ENCODE results near the gene LENG8. TPM values are rescaled to one million over a fixed set of nuclear protein-coding genes. Genes with fewer than 3 reads are reported as not detected.
"Not testable (repeated sequence)": the region's sequence is repeated elsewhere in the genome, so short reads cannot be mapped to it uniquely, and the experiment has no call there.

LENG8 gene
- total RNA-seq, 1 donor from 2014 or later, result 48.5 TPM

DNA sequence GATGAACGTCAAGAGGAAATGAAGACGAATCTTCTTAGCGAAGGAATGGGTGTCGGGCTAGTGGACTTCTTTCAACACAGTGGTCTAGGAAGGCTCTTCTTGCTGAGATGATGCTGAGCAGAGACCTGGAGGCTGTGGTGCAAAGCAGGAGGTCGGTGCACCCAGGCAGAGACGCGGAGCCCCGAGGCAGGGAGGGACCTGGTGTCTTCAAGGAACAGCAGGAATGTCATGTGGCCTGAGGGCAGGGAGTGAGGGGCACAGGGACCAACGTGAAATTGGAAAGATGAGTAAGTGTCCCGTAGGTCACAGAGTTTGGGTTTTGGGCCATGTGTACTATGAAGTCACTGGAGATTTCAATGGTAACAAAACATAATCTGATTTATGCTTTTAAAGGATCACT is 35.5 kb downstream of the LENG8 start:
- DNase-seq, result no peak

DNA sequence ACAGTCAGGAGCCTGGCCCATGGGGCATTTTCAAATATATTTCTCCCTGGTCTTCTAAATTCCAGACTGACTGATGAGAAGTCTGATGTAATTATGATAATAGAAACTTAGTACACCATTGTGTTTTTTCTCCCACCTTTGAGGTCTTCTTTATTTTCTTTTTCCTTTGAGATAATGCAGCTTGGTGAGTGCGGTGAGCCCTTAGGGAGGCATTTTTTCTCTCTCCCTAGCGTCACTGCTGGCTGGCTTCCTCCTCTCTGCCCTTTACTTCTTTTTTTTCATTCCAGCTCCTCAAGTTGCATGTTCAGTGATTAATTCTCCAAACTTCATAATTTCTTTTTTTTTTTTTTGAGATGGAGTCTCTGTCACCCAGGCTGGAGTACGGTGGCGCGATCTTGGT is 36.9 kb downstream of the LENG8 start:
- DNase-seq, result no peak

DNA sequence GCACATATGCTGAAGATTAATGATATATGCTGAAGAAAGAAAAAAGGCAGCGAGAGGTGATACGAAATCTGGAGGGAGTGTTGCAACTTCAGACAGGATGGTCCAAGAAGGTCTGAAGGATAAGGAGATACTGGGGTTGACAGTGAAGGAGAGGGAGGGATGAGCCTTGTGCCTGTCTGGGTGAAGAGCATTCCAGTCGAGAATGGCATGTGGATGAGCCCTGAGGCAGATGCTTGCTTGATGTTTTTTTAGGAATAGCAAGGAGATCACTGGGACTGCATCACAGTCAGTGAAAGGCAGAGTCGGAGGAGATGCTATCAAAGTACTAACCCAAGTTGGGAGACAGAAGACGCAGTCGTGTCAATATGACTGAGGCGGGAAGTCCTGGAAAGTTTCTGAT is 40.3 kb downstream of the LENG8 start:
- no peak for DNase-seq

DNA sequence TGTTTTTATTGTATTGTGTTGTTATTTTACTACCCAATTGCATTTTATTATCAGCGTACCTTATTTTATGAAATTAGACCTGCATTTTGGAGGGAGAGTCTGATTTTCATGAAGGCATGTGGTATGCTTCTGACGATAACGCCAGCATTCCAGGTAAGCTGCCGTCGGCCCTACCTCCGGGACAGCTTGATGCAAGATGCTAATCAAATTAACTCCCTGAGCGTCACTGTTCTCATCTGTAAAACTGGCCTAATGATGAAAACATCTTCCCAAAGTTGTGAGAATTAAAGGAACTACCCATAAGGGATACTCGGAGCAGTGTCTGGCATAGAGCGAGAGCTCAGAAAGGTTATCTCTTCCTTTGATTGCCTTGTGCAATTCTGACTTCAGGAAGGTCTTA is 40.8 kb downstream of the LENG8 start:
- no peak for DNase-seq

DNA sequence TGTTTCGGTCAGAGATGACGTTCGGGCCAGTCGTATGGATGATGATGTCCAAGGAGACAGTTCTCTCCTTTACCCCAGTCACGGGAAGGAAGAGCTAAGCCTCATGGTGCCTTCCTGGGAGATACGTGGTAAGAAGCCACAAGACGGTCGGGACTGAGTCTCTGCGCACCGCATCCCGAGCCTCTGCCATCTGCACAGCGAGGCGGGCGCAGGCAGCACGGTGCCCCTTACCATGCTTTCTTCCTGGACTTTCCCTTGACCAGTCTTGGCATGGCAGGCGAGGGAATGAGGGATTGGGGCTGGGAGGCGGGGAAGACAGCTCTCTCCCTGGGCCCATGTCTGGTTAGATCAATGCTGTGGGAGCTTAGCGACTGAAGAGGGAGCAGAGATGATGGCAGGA is 43.6 kb downstream of the LENG8 start:
- no peak for DNase-seq

DNA sequence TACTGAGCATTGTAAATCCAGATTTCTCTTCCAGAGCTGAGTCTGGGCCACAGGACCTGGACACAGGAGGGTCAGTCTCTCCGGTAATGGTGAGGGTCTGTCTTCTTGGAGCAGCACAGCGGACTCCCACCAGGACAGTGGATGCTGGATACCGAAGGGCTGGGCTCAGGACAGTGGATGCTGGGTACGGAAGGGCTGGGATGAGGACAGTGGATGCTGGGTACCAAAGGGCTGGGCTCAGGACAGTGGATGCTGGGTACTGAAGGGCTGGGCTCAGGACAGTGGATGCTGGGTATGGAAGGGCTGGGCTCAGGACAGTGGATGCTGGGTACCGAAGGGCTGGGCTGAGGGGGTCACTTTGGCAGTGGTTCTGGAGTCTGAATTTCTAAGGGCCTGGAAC is 44.1 kb downstream of the LENG8 start:
- DNase-seq, result not testable (repeated sequence)

DNA sequence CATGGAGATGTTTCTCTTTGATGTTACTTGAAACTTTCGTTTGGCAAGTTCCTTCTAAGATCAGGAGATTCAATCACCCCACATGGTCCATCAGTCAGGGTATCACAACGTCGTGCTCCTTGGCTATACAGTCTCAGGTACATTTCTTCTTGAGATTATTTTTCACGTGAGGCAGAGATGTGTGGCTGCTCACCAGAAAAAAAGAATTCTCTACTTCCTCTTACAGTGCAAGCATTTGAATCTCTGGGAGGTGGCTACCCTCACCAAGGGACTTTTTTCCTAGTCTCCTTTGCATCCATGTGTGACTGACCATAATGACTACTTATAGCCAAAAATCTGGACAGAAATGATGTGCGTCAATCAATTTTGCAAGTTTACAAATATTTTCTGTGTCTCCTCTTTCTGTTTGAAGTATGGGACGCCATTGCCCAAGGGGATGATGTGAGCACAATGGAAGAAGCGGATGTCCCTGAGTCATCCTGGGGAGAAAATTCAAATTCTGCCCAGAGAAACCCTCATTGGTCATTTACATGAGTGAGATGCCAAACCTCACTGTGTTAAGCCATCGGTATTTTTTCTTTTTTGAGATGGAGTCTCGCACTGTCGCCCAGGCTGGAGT is 45.1 kb downstream of the LENG8 start:
- DNase-seq, result no peak

DNA sequence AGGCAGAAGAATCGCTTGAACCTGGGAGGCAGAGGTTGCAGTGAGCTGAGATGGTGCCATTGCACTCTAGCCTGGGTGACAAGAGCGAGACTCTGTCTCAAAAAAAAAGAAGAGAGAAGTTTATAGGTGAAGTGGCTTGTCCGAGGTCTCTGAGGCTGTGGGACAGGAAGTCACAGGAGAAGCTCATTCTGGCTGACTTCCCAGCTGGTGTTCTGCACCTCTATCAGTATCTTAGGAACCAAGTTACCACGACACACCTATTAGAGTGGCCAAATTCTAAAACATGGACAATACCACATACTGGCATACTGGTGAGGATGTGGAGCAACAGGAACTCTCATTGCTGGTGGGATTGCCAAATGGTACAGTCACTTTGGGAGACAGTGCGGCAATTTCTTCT is 46.3 kb downstream of the LENG8 start:
- not testable (repeated sequence) for DNase-seq

DNA sequence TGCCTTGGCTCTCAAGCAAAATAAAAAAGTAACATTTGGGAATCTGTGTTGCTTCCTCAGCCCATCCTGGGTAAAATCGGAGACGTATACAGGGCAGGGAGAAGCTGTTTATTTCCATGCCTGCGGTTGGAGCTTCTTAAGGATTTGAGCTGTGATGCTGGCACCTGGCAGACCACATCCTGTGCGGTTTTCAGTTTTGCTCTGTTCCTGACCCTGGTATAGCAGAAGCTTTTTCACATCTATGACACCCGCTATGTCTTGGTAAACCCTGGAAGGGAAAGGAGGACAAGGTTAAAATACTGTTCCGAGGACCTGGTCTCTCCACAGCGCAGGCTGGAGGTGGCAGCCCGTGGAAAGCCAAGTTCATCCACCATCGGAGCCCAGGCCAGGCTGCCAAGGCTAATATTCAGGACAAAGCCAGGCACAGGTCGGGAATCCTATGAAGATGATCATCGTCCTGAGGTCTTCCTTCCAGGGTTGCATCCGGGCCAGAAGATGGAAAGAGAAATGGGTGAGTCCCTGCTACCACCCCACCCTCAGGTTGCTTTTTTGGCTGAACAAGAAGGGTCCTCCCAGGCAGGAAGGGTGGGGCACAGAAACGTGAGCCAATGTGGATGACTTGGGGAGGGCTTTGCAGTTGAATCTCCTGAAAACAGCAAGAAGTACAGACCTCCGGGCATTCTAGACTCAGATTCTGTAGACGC is 48.9 kb downstream of the LENG8 start:
- DNase-seq, result not testable (repeated sequence)

DNA sequence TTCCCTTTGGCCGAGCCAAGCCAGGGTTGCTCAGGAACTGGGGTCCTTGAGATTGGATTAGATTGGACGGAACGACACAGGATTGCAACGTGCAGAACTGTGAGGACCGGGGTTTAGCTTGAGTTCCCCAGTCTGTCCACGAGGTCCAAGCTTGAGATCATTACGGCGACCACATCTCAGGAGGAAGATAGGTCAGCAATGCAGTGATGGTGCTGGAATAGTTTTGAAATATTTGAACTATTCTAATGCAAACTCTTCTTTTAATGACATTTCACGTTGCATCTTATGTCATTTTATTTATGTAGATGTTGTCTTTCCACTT is 49.4 kb downstream of the LENG8 start:
- not testable (repeated sequence) for DNase-seq

DNA sequence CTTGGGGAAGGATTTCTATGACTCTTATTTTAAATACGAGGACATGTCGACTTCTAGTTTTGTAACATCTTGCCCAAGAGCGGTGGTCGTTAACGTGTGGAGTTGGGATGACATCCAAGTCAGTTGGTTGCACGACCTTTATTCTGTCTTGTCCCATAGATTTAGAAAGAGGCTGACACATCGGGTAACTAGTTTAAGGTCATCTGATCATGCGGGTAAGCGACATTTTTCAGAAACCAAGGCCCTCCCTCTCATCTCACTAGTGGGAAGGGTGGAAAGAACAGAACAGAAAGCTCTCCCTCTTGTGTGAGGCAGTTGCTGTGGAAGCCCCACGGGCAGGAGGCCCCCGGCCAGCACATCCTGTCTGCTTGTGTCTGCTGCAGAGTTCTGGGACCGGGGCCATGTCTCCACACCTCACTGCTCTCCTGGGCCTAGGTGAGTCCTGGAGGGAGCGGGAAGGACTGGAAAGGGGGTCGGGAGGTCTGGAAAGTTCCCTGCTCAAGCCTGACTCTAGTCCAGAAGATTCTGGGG is 53.6 kb downstream of the LENG8 start, which contains the start of gene LAIR2:
Gene LAIR2, plus strand, starts transcription at position 314 of the 531 bp plus-strand sequence. Its CDS starts 88 bp downstream, at position 402.
- no peak for DNase-seq

DNA sequence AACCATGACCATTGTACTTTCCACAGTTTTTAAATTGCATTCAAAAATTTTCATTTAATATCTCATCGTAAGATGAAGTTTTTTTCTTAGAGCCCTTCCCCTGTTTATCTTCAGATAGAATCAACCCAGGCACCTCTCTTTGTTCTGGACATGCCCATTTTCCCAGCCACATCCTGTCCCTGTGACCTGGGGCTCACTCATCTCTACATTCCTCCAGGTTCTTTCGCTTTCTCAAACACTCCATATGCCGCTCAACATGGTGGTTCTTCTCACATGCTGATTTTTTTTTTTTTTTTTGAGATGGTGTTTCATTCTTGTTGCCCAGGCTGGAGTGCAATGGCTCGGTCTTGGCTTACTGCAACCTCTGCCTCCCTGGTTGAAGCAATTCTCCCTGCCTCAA is 56.5 kb downstream of the LENG8 start:
- not testable (repeated sequence) for DNase-seq

DNA sequence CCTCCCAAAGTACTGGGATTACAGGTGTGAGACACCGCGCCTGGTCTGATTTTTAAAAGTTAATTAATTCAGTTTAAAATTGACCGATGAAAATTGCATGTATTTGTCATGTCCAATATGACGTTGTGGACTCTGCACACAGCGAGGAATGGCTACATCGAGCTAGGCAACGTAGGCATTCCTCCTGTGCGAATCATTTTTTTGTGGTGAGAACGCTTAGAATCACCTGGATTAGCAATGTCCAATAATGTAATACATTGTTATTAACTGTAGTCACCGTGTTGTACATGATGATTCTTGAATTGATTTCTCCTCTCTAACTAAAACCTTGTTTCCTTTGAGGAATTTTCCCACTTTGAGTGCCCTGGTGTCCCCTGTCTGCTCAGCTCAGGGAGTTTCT is 57.1 kb downstream of the LENG8 start:
- DNase-seq, result no peak

DNA sequence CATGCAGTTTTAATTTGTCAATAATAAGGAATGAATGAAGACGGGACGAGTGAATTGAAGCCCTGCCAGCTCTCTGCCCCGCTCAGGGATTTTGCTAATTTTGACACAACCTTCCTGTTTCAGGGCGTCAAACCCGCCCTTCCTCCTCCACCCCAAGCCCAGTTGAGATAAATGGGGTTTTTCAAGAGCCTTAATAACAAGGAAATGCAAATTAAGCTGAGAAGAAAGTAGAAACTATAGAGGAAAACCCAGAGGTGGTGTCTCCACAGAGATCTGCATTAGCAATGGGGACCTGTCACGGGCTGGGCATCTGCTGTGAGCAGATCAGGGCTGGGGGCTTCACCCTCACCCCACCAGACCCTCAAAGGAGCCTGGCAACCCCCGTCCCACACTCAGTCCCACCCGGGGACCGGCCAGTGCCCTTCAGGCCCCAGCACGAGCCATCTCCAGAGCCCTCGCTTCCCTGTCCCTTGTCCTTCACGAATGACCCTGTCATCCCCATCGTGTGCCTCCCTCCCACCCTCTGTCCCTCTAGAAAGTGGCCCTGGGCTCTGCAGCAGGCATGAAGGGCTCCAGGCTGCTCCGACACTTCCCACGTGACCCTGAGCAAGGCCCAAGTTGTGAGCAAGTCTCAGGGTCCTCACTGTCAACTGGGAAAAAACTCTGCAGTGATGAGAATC is 58.2 kb downstream of the LENG8 start:
- not testable (repeated sequence) for DNase-seq

DNA sequence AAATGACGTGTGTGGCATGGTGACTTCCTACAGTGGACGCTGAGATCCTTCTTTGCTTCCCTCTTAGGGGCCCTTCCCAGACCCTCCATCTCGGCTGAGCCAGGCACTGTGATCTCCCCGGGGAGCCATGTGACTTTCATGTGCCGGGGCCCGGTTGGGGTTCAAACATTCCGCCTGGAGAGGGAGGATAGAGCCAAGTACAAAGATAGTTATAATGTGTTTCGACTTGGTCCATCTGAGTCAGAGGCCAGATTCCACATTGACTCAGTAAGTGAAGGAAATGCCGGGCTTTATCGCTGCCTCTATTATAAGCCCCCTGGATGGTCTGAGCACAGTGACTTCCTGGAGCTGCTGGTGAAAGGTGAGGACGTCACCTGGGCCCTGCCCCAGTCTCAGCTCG is 58.8 kb downstream of the LENG8 start:
- DNase-seq, result no peak

DNA sequence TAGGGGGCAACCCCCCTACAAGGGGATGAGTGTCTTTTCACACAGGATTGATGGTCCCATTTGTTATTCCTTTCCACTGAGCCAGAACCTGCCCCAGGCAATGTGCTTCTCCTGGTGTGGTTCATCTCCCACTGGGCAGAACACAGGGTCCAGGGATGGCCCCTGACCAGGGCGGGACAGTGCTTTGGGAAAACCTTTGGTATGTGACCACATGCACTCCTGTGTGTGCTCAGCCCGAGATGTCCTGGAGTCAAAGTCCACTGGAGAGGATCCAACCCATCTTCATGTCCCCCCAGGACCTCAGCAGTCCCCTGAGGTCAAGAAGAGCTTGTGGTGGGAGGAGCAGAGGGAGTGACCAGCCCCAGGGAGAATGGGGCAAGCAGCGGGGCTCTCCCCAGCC is 59.5 kb downstream of the LENG8 start:
- DNase-seq, result not testable (repeated sequence)

DNA sequence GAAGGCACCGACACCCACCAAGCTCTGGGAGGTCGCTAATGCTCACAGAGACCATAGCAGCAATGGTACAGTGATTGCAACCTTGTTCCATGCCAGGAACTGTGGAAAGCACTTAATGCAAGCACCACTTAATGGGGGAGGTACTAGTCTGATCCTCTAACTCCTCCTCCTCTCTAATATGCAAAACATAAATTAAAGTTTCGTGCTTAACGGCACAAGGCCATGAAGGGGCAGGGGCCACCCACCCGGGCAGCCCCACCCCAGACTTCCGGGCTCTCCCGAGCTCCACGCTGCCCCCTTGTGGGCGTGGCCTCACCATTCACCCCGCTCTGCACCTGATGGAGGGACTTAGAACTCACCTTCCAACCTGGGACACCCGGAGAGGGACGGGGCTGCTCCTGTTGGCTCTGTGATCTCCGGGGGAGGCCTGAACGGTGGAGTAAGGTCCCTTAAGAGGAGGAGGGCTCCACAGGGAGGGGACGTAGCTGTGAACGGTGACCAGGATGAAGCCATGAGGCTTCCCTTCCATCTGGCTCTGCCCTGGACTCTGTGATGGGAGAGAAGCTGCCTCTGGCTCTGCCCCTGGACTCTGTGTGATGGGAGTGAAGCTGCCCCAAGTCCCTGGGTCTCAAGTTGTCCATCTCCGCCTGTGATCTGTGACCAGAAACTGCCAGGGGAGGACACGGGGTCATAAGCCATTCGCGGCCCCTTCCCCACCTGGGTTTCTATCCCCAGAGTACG is 60.4 kb downstream of the LENG8 start:
- not testable (repeated sequence) for DNase-seq

Small RNA genes within 50 kb of the gene (small RNA-seq; reads per million reads assigned to genes)
- gene AC245884.3 (ENCODE audit: low replicate concordance), result not detected

Other genes with a start within 250 kb of the LENG8 start
- 3,109 TPM for gene RPS9, start 248.3 kb upstream of the LENG8 start, total RNA-seq
- gene LILRB3, start 226.2 kb upstream of the LENG8 start, total RNA-seq, result 4.2 TPM
- gene LILRA6, start 206.4 kb upstream of the LENG8 start, total RNA-seq, result 1.4 TPM
- gene LILRB5, start 191.9 kb upstream of the LENG8 start, total RNA-seq, result 4.1 TPM
- 1.5 TPM for gene LILRB2, start 168.1 kb upstream of the LENG8 start, total RNA-seq
- 3.9 TPM for gene LILRA5, start 136.0 kb upstream of the LENG8 start, total RNA-seq
- gene LILRA4, start 110.0 kb upstream of the LENG8 start, total RNA-seq, result not detected
- gene LAIR1, start 84.3 kb upstream of the LENG8 start, total RNA-seq, result 11.5 TPM
- 9.2 TPM for gene TTYH1, start 33.7 kb upstream of the LENG8 start, total RNA-seq
- gene LENG9, start 14.6 kb downstream of the LENG8 start, total RNA-seq, result 1.7 TPM
- 19.0 TPM for gene CDC42EP5, start 24.1 kb downstream of the LENG8 start, total RNA-seq
- not detected for gene LAIR2, start 53.6 kb downstream of the LENG8 start, total RNA-seq
- gene LILRA2, start 124.6 kb downstream of the LENG8 start, total RNA-seq, result 1.1 TPM
- gene LILRA1, start 144.4 kb downstream of the LENG8 start, total RNA-seq, result not detected
- gene LILRB1, start 181.3 kb downstream of the LENG8 start, total RNA-seq, result 0.49 TPM
- gene LILRB4, start 213.8 kb downstream of the LENG8 start, total RNA-seq, result 0.49 TPM